ENCODE data around the gene TTC24.
"Not testable (repeated sequence)": the region's sequence is repeated elsewhere in the genome, so short reads cannot be mapped to it uniquely, and the experiment has no call there.

TTC24 gene

DNA sequence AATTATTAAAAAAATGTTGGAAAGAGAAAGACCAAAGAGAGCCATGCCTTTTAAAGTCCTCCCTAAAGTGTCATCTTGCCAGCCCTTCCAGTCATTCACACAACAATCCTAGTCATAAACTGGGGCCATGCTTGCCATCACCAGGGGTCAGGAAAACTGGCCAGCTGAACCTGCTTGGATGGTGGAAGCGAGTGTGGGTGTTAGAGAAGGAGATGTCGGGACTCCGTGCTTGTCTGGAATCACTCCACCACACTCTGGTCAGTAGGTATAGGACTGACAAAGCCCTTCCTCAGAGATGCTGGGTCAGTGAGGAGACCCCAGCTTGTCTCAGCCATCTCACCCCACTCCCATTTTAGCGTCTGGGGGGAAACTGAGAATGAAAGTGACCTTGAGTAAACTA is 36.4 kb downstream of the TTC24 start:
- DNase-seq, result no peak

DNA sequence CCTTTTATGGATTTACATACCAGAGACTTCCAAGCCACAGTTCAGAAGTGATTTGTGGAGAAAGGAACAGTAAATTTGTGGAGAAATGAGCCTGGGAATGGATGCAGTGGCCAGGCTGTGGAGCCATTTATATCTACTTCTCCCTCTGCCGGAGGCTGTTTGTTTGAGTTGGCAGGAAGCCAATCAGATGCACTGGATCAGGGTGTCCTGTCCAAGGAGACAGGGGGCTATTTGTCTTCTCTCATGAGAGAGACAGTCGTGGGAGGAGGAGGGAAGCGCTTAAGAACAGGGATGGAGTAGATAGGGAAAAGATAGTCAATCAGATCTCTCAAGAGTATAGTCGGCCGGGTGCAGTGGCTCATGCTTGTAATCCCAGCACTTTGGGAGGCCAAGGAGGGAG is 36.9 kb downstream of the TTC24 start:
- no peak for DNase-seq

DNA sequence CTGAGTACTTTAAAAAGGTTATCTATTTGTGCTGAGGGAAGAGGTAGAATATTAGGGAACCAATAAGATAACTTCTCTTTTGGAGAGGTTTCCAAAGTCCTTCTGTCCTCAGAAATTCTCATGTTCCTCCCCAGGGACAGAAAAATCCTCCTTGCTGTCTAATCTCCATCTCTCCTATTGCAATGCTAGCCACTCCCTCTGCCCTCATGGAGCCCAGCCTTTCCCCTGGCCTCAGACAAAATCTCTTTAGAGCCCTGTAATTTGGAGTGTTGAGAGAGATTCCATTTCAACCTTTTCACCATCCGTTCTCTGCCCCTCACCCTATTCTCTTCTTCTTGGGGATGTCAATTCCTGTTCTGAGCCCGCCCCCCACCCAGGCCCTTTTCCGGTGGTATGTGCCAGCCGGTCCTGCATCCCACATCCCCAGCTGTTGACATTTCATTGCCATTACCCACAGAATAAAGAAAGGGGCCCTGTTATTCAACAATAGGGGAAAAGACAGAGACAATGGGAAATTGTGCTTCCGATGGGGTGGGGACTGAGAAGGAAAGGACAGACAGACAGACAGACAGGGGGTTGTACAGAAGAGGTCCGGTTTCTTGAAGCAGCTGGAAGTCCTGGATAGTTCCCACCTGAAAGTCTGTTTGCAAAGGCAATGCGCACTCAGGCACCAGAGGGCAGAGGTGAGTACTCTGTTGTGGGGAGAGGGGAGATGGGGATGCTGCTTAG is 39.5 kb downstream of the TTC24 start, which contains the start of gene HAPLN2:
Gene HAPLN2, plus strand, starts transcription at position 563 of the 729 bp plus-strand sequence. CDS start 4,076 bp downstream, outside the sequence.
- no peak for DNase-seq

DNA sequence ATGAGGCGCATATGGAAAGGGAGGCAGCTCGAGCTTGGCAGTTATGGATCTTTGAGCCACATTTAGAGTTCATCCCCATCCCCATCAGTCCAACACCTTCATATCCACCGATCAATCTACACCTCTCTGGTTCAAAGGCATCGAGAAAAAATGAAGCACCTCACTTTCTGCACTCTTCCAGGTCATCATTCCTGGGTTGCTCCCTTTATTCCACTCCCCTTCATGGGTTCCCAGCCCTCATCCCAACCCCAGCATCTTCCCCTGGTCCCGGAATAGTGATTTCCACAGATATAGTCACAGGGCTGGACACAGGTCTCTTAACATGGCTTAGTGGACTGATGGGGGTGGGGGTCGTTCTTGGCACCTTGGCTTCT is 40.0 kb downstream of the TTC24 start:
- no peak for DNase-seq

DNA sequence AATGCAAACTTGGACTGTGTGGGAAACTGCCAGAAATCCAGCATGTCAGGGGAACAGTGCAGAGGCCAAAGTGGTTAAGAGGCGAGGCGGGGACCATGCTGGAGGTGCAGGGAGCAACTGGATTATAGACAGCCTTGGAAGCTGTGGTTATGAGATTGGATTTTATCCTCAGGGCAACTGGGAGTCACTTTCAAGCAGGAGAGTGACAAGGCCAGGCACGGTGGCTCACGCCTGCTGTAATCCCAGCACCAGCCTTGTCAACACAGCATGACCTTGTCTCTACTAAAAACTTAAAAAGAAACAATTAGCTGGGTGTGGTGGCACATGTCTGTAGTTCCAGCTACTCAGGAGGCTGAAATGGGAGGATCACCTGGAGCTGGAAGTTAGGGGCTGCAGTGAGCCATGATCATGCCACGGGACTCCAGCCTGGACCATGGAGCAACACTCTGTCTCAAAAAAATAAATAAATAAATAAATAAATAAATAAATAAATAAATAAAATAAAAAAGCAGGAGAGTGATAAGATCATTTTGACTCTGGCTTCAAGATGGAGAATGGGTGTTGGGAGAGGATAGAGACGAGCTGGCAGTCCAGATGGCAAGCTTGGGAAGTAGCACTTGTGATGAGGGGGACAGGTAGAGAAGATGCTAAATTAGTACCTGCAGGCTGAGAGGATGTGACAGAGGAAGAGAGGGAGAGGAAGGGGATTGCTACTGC is 43.2 kb downstream of the TTC24 start:
- DNase-seq, result no peak

DNA sequence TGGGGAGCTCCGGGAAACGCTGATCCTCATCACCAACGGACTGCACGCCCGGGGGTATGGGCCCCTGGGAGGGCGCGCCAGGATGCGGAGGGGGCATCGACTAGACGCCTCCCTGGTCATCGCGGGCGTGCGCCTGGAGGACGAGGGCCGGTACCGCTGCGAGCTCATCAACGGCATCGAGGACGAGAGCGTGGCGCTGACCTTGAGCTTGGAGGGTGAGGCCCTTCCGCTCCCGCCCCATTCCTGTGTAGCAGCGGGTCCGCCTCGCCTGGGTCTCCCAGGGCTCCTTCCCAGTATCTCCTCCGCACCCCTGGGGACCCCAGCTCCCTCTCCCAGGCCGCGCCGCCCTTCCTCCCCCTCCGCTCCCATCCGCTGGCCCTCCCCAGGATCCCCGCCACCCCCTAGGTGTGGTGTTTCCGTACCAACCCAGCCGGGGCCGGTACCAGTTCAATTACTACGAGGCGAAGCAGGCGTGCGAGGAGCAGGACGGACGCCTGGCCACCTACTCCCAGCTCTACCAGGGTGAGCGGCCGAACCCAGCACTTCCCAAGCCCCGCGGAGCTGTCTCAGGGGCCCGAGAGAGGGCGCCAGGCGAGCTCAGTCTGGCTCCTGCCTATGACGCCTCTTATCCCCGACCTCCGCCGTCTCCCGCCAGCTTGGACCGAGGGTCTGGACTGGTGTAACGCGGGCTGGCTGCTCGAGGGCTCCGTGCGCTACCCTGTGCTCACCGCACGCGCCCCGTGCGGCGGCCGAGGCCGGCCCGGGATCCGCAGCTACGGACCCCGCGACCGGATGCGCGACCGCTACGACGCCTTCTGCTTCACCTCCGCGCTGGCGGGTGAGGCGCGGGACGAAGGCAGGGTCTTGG is 44.7 kb downstream of the TTC24 start:
- peak; percentile 65 for DNase-seq

DNA sequence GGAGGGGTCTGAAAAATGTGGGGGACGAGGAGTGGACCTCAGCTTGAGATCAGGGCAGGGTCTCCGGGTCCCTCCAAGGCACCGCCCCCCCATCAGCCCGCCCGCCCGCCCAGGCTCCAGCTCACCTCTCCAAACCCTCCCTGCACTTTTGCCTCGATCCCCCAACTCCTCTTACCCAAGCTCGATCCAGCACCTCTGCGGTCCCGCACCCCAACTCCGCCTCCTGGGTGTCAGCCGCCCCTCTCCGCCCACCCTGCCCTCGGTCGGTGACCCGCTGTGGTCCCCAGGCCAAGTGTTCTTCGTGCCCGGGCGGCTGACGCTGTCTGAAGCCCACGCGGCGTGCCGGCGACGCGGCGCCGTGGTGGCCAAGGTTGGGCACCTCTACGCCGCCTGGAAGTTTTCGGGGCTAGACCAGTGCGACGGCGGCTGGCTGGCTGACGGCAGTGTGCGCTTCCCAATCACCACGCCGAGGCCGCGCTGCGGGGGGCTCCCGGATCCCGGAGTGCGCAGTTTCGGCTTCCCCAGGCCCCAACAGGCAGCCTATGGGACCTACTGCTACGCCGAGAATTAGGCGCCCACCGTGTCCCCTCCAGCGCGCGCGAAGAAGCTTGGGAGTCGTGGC is 45.4 kb downstream of the TTC24 start:
- DNase-seq, result no peak

DNA sequence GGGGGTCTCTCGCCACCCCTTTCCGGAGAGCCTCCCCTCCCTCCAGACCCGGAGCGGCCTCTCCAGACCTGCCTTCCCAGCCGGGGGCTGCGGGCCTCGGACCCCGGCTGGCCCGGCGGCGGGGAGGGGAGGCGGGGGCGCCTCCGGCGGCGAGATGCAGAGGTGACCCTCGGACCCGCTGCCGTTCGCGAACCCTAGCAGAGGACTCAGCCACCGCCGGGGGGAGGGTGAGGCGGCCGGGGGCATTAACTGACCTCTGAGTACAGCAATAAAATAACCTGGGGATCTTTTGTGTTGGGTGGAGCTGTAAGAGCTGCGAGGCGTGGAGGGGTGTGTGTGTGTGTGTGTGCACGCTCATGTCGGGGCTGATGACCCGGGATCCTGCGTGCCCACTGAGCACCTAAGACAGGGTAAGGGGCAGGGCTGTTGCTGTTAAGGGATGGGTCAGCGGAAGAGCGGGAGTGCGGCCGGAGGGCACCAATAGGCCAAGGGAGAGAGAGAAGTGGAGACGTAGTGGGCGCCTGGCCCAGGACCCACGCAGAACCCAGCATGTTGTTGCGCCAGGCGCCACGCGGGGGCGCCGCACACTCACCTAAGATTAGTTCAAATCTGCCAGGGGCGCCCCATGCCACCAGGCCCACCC is 46.0 kb downstream of the TTC24 start:
- peak; percentile 74 for DNase-seq

DNA sequence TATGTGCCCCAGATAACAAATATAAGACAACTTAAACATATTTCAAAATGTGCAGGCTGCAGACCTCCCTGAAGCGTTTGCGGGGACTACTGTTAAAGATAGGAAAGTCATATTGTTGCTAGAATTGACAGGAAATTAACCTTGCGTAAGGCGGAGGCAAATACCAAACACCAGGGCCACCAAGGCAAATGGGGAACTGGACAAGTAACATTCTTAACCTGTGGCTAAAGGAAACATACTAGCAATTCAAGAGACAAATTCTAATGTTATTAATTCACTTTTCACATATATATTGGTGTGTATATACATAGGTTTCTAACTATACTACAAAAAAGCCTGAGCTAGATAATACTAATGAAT is 46.5 kb downstream of the TTC24 start:
- DNase-seq, result no peak

DNA sequence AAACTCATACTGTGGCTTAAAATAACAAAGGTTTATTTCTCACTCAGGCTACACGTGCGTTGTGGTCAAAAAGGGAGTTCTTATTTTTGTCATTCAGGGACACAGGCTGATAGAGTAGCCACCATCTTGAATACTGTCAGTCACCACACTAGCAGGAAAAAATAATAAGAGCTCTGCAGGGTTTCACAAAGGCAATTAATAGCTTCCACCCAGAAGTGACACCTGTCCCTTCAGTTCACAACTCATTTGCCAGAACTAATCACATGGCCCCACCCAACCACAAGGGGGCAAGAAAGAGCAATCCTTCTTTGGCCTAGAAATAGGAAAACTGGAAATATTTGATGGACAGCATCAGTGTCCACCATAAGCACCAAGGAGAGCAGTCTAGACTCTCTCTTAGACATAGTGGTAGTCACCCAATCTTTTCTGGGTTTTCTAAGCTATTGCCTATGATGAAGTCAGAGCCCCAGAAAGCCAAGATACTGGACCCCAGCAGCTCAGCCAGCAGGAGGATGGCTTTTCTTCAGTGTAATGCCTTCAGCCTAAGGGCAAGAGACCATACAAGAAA is 47.9 kb downstream of the TTC24 start:
- DNase-seq, result peak; percentile 69

DNA sequence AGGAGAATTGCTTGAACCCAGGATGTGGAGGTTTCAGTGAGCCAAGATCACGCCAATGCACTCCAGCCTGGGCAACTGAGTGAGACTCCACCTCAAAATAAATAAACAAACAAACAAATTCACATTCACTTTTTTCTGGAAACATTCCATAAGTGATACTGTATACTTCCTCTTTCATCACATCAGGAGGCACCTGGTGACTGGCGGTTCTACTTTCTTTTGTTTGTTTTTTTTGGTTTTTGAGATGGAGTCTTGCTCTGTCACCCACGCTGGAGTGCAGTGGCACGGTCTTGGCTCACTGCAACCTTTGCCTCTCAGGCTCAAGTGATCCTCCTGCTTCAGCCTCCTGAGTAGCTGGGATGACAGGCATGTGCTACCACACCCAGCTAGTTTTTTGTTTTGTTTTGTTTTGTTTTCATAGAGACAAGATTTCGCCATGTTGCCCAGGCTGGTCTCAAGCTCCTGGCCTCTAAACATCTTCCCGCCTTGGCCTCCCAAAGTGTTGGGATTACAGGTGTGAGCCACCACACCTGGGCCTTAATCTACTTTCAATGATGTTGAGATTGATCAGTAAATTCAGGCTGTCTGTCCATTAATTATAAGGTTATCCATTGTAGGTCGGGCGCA is 50.4 kb downstream of the TTC24 start:
- DNase-seq, result no peak

DNA sequence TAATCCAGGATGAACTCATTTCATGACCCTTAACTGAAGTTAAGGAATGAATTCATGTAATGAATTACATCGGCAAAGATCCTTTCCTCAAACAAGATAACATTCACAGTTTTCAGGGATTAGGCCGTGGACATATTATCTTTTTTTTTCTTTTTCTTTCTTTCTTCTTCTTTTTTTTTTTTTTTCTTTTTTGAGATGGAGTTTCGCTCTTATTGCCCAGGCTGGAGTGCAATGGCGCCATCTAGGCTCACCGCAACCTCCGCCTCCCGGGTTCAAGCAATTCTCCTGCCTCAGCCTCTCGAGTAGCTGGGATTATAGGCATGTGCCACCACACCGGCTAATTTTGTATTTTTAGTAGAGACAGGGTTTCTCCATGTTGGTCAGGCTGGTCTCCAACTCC is 51.6 kb downstream of the TTC24 start:
- not testable (repeated sequence) for DNase-seq

DNA sequence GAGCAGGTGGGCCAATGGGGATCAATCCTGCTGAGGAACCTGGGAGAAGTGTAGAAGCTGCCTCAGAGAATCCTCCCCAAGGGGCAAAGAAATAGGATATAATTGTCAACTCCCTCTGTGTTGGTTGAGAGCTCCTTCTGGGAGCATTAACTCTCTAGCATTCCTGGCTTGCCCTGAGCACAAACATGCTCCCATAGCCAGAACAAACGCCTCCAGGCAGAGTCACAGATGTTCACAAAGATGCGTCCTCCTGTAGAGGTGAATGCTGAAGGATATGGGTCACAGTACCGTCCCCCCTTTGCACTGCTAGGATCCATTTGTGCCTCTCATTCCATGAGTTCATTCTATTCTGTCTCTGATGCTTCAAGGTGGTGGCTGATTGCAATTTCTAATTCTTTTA is 52.8 kb downstream of the TTC24 start:
- DNase-seq, result no peak

Measured in suppressor macrophage treated with lipopolysaccharide for 4 hours (primary cell).